ENCODE measurements around the gene EIF4EBP3. TPM values are rescaled to one million over a fixed set of nuclear protein-coding genes. Genes with fewer than 3 reads are reported as not detected.

Gene EIF4EBP3

Small RNA genes within 50 kb of the gene (microRNA-seq; reads per million reads assigned to microRNA genes)
- gene MIR6831 = not detected
